HepG2 (cell line): ENCODE measurements around the gene ETV5.

ENCODE experiments used
- ELF4 ChIP-seq: sonication (generic); formaldehyde crosslinking; IDR thresholded peaks from 2 replicates; pipeline ENCODE4 v1.5.0; 2020; ENCODE audit warnings: missing genetic modification reagents, mild to moderate bottlenecking, moderate library complexity, borderline replicate concordance
- MYC ChIP-seq: sonication (generic); formaldehyde crosslinking; IDR thresholded peaks from 2 replicates; pipeline ENCODE4 v1.9.0; 2021; ENCODE audit warnings: missing genetic modification reagents, borderline replicate concordance
- TARDBP ChIP-seq: sonication (generic); formaldehyde crosslinking; IDR thresholded peaks from 2 replicates; pipeline ENCODE4 v1.8.0; 2022; ENCODE audit warnings: mild to moderate bottlenecking, missing genetic modification reagents

- TF ChIP-seq ELF4 (CRISPR knock-in tag): no peak
- no peak for TF ChIP-seq TARDBP (CRISPR knock-in tag)
- TF ChIP-seq MYC (CRISPR knock-in tag): peak; percentile 69; the same call in 1 of the 2 replicates
These were observed at the start of gene ETV5 for GRCh38 chr3:186108941-186109865.
